Stimulated activated CD8-positive, alpha-beta memory T cell treated with anti-CD3 and anti-CD28 coated beads, Interleukin-4, amount 100 ng/mL, for 4 hours (primary cell): ENCODE results near the gene MIDN.
A peak's percentile ranks its signal among the peaks of the same experiment; 100 is the strongest.

Experiments
- DNase-seq, 2 donors: peaks; one replicate each; pipeline ENCODE4 v3.0.0-alpha.2; 2020; ENCODE audit warnings: low read depth in 2 of 2, low spot score in 1 of 2

Gene MIDN

GRCh38 chr19:1269478-1270212 is 21.3 kb downstream of the MIDN start:
- peak in 1 of 2 donors; percentile 71 for DNase-seq

GRCh38 chr19:1270213-1270853 is 21.9 kb downstream of the MIDN start:
- DNase-seq: no peak

GRCh38 chr19:1270854-1271527 is 22.6 kb downstream of the MIDN start:
- DNase-seq: no peak

GRCh38 chr19:1271528-1272422 is 23.4 kb downstream of the MIDN start:
- no peak for DNase-seq

GRCh38 chr19:1272423-1273262 is 24.3 kb downstream of the MIDN start:
- DNase-seq: no peak

GRCh38 chr19:1273263-1274041 is 25.1 kb downstream of the MIDN start:
- no peak for DNase-seq

- no peak for DNase-seq
These were observed 25.9 kb downstream of the MIDN start for GRCh38 chr19:1274081-1274851.

- no peak for DNase-seq
These were observed 26.5 kb downstream of the MIDN start for GRCh38 chr19:1274852-1275259.

- DNase-seq: peak; percentile 95 to 96
These were observed 27.0 kb downstream of the MIDN start, which contains the start of gene FAM174C for GRCh38 chr19:1275260-1275975. Gene FAM174C, plus strand, starts transcription at chr19:1275530. Its CDS starts 20 bp downstream, at chr19:1275550.

- no peak for DNase-seq
These were observed 27.7 kb downstream of the MIDN start for GRCh38 chr19:1275976-1276627.

GRCh38 chr19:1276628-1277022 is 28.2 kb downstream of the MIDN start:
- DNase-seq: no peak

GRCh38 chr19:1277061-1277460 is 28.7 kb downstream of the MIDN start:
- DNase-seq: no peak

- DNase-seq: no peak
These were observed 29.7 kb downstream of the MIDN start for GRCh38 chr19:1278074-1278473.

GRCh38 chr19:1278713-1279660 is 30.6 kb downstream of the MIDN start:
- no peak for DNase-seq

- peak in 1 of 2 donors; percentile 54 for DNase-seq
These were observed 31.5 kb downstream of the MIDN start for GRCh38 chr19:1279782-1280341.
